Stimulated activated effector memory CD8-positive, alpha-beta T cell treated with anti-CD3 and anti-CD28 coated beads, Interleukin-12 subunit alpha, Interleukin-12 subunit beta, amount 100 ng/mL, for 72 hours (primary cell): Measurements from ENCODE around the gene ATR.
A peak's percentile ranks its signal among the peaks of the same experiment; 100 is the strongest.
"Not testable (repeated sequence)": the region's sequence is repeated elsewhere in the genome, so short reads cannot be mapped to it uniquely, and the experiment has no call there.

ENCODE experiments used
- ATAC-seq: fragments of 150-1000 bp; cut with Tn5 transposase; 2 replicates; pipeline ENCODE4 v1.10.0; 2021
- DNase-seq, 2 donors: peaks; one replicate each; pipeline ENCODE4 v3.0.0; 2021 to 2022; ENCODE audit warnings: low spot score in 2 of 2
- H3K27ac Mint-ChIP-seq: one replicate; pipeline ENCODE4 v1.8.0; 2022; ENCODE audit warnings: mild to moderate bottlenecking, mixed read lengths
- H3K36me3 Mint-ChIP-seq: one replicate; pipeline ENCODE4 v1.8.0; 2022; ENCODE audit warnings: mild to moderate bottlenecking, mixed read lengths
- H3K4me1 Mint-ChIP-seq: one replicate; pipeline ENCODE4 v1.8.0; 2022; ENCODE audit warnings: mixed read lengths
- H3K4me3 Mint-ChIP-seq: one replicate; pipeline ENCODE4 v1.8.0; 2022; ENCODE audit warnings: mild to moderate bottlenecking, mixed read lengths
- H3K9me3 Mint-ChIP-seq: one replicate; pipeline ENCODE4 v1.8.0; 2022; ENCODE audit warnings: mixed read lengths

ATR gene

GRCh38 chr3:142578329-142579223 lies at the start of gene ATR:
Gene ATR, minus strand, starts transcription at chr3:142578733. Its CDS starts 29 bp downstream, at chr3:142578704.
- DNase-seq: peak; percentile 89 to 98
- peaks cover 22% of the 10 kb centered on the region for H3K36me3 Mint-ChIP-seq
- H3K9me3 Mint-ChIP-seq: no peaks in the 10 kb centered on the region
- peaks cover 44% of the 10 kb centered on the region for H3K4me1 Mint-ChIP-seq
- peak within 1 kb of the TSS; percentile 92 for H3K4me3 Mint-ChIP-seq
- peak; percentile 97 for ATAC-seq
- H3K27ac Mint-ChIP-seq: peak within 1 kb of the TSS; percentile 94

GRCh38 chr3:142626971-142627370 lies 48.4 kb upstream of the ATR start:
- Mint-ChIP-seq H3K9me3 (no peaks in the 10 kb centered on the region), H3K4me3 (no peak overlapping the region), H3K4me1 (no peaks in the 10 kb centered on the region), H3K27ac (no peak overlapping the region), H3K36me3 (no peaks in the 10 kb centered on the region)
- no peak for ATAC-seq
- no peak for DNase-seq

GRCh38 chr3:142625153-142625440 lies 46.6 kb upstream of the ATR start:
- H3K27ac Mint-ChIP-seq: no peak overlapping the region
- DNase-seq (no peak), ATAC-seq (no peak)
- no peaks in the 10 kb centered on the region for H3K9me3 Mint-ChIP-seq
- no peak overlapping the region for H3K4me3 Mint-ChIP-seq
- H3K4me1 Mint-ChIP-seq: no peaks in the 10 kb centered on the region
- no peaks in the 10 kb centered on the region for H3K36me3 Mint-ChIP-seq

- H3K36me3 Mint-ChIP-seq: no peaks in the 10 kb centered on the region
- no peaks in the 10 kb centered on the region for H3K4me1 Mint-ChIP-seq
- no peak for ATAC-seq
- no peak overlapping the region for H3K27ac Mint-ChIP-seq
- no peak overlapping the region for H3K4me3 Mint-ChIP-seq
- DNase-seq: no peak
- H3K9me3 Mint-ChIP-seq: no peaks in the 10 kb centered on the region
Observed at GRCh38 chr3:142624341-142625152, 46.0 kb upstream of the ATR start.

- Mint-ChIP-seq H3K4me1 (no peaks in the 10 kb centered on the region), H3K4me3 (no peak overlapping the region), H3K27ac (no peak overlapping the region), H3K9me3 (no peaks in the 10 kb centered on the region), H3K36me3 (no peaks in the 10 kb centered on the region)
- ATAC-seq (no peak), DNase-seq (no peak)
Observed at GRCh38 chr3:142623194-142623593, 44.7 kb upstream of the ATR start.

GRCh38 chr3:142622405-142622804 lies 43.9 kb upstream of the ATR start:
- Mint-ChIP-seq H3K9me3 (no peaks in the 10 kb centered on the region), H3K36me3 (no peaks in the 10 kb centered on the region)

GRCh38 chr3:142618917-142619461 lies 40.5 kb upstream of the ATR start:
- Mint-ChIP-seq H3K4me3 (no peak overlapping the region), H3K4me1 (no peaks in the 10 kb centered on the region), H3K36me3 (no peaks in the 10 kb centered on the region), H3K27ac (no peak overlapping the region), H3K9me3 (no peaks in the 10 kb centered on the region)
- DNase-seq (no peak), ATAC-seq (no peak)

More at GRCh38 chr3:142622405-142622804, 43.9 kb upstream of the ATR start:
- no peak for ATAC-seq
- DNase-seq: no peak
- no peaks in the 10 kb centered on the region for H3K4me1 Mint-ChIP-seq
- H3K27ac Mint-ChIP-seq: no peak overlapping the region
- H3K4me3 Mint-ChIP-seq: no peak overlapping the region

- Mint-ChIP-seq H3K27ac (no peak overlapping the region), H3K4me1 (no peaks in the 10 kb centered on the region), H3K36me3 (no peaks in the 10 kb centered on the region), H3K9me3 (no peaks in the 10 kb centered on the region), H3K4me3 (no peak overlapping the region)
- ATAC-seq (no peak), DNase-seq (no peak)
Observed at GRCh38 chr3:142615171-142615570, 36.6 kb upstream of the ATR start.

GRCh38 chr3:142614059-142614626 lies 35.6 kb upstream of the ATR start:
- H3K4me1 Mint-ChIP-seq: no peaks in the 10 kb centered on the region
- no peaks in the 10 kb centered on the region for H3K9me3 Mint-ChIP-seq
- H3K36me3 Mint-ChIP-seq: no peaks in the 10 kb centered on the region
- ATAC-seq: no peak
- DNase-seq: no peak
- H3K4me3 Mint-ChIP-seq: no peak overlapping the region
- no peak overlapping the region for H3K27ac Mint-ChIP-seq

- H3K4me1 Mint-ChIP-seq: no peaks in the 10 kb centered on the region
- H3K36me3 Mint-ChIP-seq: no peaks in the 10 kb centered on the region
- no peaks in the 10 kb centered on the region for H3K9me3 Mint-ChIP-seq
- ATAC-seq (no peak), DNase-seq (no peak)
- no peak overlapping the region for H3K4me3 Mint-ChIP-seq
- no peak overlapping the region for H3K27ac Mint-ChIP-seq
Observed at GRCh38 chr3:142613491-142613890, 35.0 kb upstream of the ATR start.

GRCh38 chr3:142611206-142611605 lies 32.7 kb upstream of the ATR start:
- no peak for DNase-seq
- ATAC-seq: no peak
- no peaks in the 10 kb centered on the region for H3K4me1 Mint-ChIP-seq
- no peak overlapping the region for H3K27ac Mint-ChIP-seq
- no peaks in the 10 kb centered on the region for H3K9me3 Mint-ChIP-seq
- no peaks in the 10 kb centered on the region for H3K36me3 Mint-ChIP-seq
- H3K4me3 Mint-ChIP-seq: no peak overlapping the region

- no peaks in the 10 kb centered on the region for H3K9me3 Mint-ChIP-seq
- H3K4me3 Mint-ChIP-seq: no peak overlapping the region
- ATAC-seq (no peak), DNase-seq (no peak)
- H3K4me1 Mint-ChIP-seq: no peaks in the 10 kb centered on the region
- H3K36me3 Mint-ChIP-seq: no peaks in the 10 kb centered on the region
- H3K27ac Mint-ChIP-seq: no peak overlapping the region
Observed at GRCh38 chr3:142609136-142609535, 30.6 kb upstream of the ATR start.

GRCh38 chr3:142608631-142609030 lies 30.1 kb upstream of the ATR start:
- no peak for DNase-seq
- Mint-ChIP-seq H3K36me3 (no peaks in the 10 kb centered on the region), H3K4me3 (no peak overlapping the region), H3K9me3 (no peaks in the 10 kb centered on the region), H3K4me1 (no peaks in the 10 kb centered on the region), H3K27ac (no peak overlapping the region)
- no peak for ATAC-seq

GRCh38 chr3:142604940-142605339 lies 26.4 kb upstream of the ATR start:
- Mint-ChIP-seq H3K36me3 (no peaks in the 10 kb centered on the region), H3K9me3 (no peaks in the 10 kb centered on the region), H3K4me1 (no peaks in the 10 kb centered on the region), H3K27ac (no peak overlapping the region), H3K4me3 (no peak overlapping the region)
- ATAC-seq (no peak), DNase-seq (no peak)

GRCh38 chr3:142603386-142603705 lies 24.8 kb upstream of the ATR start:
- not testable (repeated sequence) for DNase-seq, H3K27ac Mint-ChIP-seq, H3K36me3 Mint-ChIP-seq, H3K4me1 Mint-ChIP-seq, H3K9me3 Mint-ChIP-seq, ATAC-seq, H3K4me3 Mint-ChIP-seq
